PC-3 (cell line): ENCODE data around the gene EGF.

Source experiments
- CTCF ChIP-seq: fragments of 300-600 bp; sonication (generic); conservative IDR thresholded peaks from 2 replicates; pipeline ENCODE4 v1.5.1; 2017; ENCODE audit warnings: antibody characterized with exemption, low read depth, mild to moderate bottlenecking, low read length
- EZH2 ChIP-seq: fragments of 300-600 bp; sonication (generic); IDR thresholded peaks from one replicate; pipeline ENCODE4 v1.6.1; 2017; ENCODE audit warnings: antibody characterized with exemption, mild to moderate bottlenecking, low read length; ENCODE audit not compliant: unreplicated experiment

- no peak for TF ChIP-seq EZH2
- no peak for TF ChIP-seq CTCF
Measured at GRCh38 chr4:110007217-110007616, 94.5 kb downstream of the EGF start.
